Neural progenitor cell (in vitro differentiated cells): Measurements from ENCODE around the gene CCDC15. TPM values are rescaled to one million over a fixed set of nuclear protein-coding genes. Genes with fewer than 3 reads are reported as not detected.

Source experiments
- DNase-seq: peaks from one replicate; pipeline ENCODE4 v3.0.0-alpha.2; 2016; ENCODE audit warnings: low spot score
- H2AFZ ChIP-seq: fragments of 200-600 bp; sonication (generic); replicated peaks from 2 replicates; pipeline ENCODE4 v1.6.1; 2016; ENCODE audit warnings: antibody characterized with exemption
- H3F3A ChIP-seq: fragments of 200-600 bp; sonication (generic); 2 replicates; pipeline ENCODE4 v1.6.1; 2016; ENCODE audit warnings: antibody characterized with exemption, low read depth
- H3K27ac ChIP-seq: fragments of 200-600 bp; sonication (generic); 2 replicates; pipeline ENCODE4 v1.5.1; 2016; ENCODE audit warnings: mild to moderate bottlenecking
- H3K27me3 ChIP-seq: fragments of 200-600 bp; sonication (generic); 2 replicates; pipeline ENCODE4 v1.6.1; 2016; ENCODE audit warnings: mild to moderate bottlenecking, moderate library complexity
- H3K36me3 ChIP-seq: fragments of 200-600 bp; sonication (generic); 2 replicates; pipeline ENCODE4 v1.5.1; 2016
- H3K4me1 ChIP-seq: fragments of 200-600 bp; sonication (generic); 2 replicates; pipeline ENCODE4 v1.6.1; 2016; ENCODE audit warnings: mixed run types
- H3K4me2 ChIP-seq: fragments of 200-600 bp; sonication (generic); 2 replicates; pipeline ENCODE4 v1.6.1; 2016
- H3K4me3 ChIP-seq: fragments of 200-600 bp; sonication (generic); 2 replicates; pipeline ENCODE4 v1.5.1; 2016
- H3K79me2 ChIP-seq: fragments of 200-600 bp; sonication (generic); 2 replicates; pipeline ENCODE4 v1.6.1; 2016; ENCODE audit warnings: low read depth
- H3K9ac ChIP-seq: fragments of 200-600 bp; sonication (generic); 2 replicates; pipeline ENCODE4 v1.6.1; 2016
- H3K9me3 ChIP-seq: fragments of 200-600 bp; sonication (generic); 2 replicates; pipeline ENCODE4 v1.5.1; 2016; ENCODE audit warnings: low read depth
- H4K20me1 ChIP-seq: fragments of 200-600 bp; sonication (generic); 2 replicates; pipeline ENCODE4 v1.6.1; 2016; ENCODE audit warnings: low read depth
- H3K27ac Mint-ChIP-seq: 3 replicates; pipeline ENCODE4 v1.8.0; 2021; ENCODE audit warnings: mixed read lengths
- H3K27me3 Mint-ChIP-seq: 2 replicates; pipeline ENCODE4 v1.8.0; 2022; ENCODE audit warnings: low read depth, mild to moderate bottlenecking, inconsistent platforms, moderate library complexity, mixed read lengths; ENCODE audit not compliant: insufficient read depth
- H3K36me3 Mint-ChIP-seq: 3 replicates; pipeline ENCODE4 v1.8.0; 2021; ENCODE audit warnings: mixed read lengths
- H3K4me1 Mint-ChIP-seq: 3 replicates; pipeline ENCODE4 v1.8.0; 2021; ENCODE audit warnings: mixed read lengths
- H3K4me3 Mint-ChIP-seq: 3 replicates; pipeline ENCODE4 v1.8.0; 2021; ENCODE audit warnings: mild to moderate bottlenecking, moderate library complexity, mixed read lengths
- H3K9me3 Mint-ChIP-seq: 3 replicates; pipeline ENCODE4 v1.8.0; 2020; ENCODE audit warnings: mixed read lengths
- EZH2 ChIP-seq: fragments of 200-600 bp; sonication (generic); IDR thresholded peaks from 2 replicates; pipeline ENCODE4 v1.6.1; 2017; ENCODE audit warnings: antibody characterized with exemption, mild to moderate bottlenecking, moderate library complexity
- EZH2phosphoT487 ChIP-seq: fragments of 200-600 bp; sonication (generic); IDR thresholded peaks from 2 replicates; pipeline ENCODE4 v1.6.1; 2017; ENCODE audit warnings: antibody characterized with exemption
- total RNA-seq: library from RNA; depleted of rRNA; stranded (reverse); fragments of >200 nt; gene quantifications from 2 replicates; pipeline ENCODE4 v1.2.3, GENCODE V29; 2015; ENCODE audit warnings: low replicate concordance
- TF ChIP-seq, protein P1 (sequence below): fragments of 200-600 bp; sonication (generic); IDR thresholded peaks from 2 replicates; pipeline ENCODE4 v1.5.1; 2017; ENCODE audit warnings: antibody characterized with exemption, mild to moderate bottlenecking

CCDC15 gene
- total RNA-seq, 1 donor from 2014 or later, result 11.2 TPM

DNA sequence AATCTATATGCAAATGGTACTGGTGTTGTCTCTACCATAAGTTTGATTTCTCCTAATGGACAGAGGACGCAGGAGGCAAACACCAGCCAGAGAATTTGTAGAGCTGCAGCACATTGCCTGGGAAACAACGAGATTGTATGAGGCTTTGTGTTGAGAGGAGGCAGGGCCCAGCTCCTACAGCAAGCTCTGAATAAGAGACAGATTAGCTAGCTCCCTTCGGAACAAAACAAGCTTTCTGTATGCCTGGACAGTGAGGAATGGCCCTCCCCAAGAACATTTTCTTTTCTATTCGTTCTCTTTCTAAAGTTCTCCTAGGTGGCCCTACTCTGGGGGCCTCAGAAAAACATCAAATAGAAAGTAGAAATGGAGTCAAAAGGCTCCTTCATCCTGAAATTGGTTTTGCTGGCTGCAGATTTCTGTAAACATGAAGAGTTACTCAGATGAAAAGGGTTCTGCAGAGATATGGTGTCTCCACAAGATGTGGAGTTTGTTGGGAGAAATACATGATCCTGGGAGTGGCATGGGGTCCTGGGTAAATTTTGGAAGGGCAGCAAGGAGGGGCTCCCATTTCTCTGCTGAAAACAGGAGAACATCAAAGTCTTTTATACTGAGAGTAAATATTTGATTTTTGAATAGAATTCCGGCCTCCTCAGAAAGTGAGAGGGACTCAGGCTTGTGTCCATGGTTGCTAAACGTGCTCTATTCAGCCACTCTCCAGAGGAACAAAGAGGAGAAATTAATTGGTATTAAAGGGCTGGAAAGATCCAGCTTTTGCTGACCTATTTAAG lies 11.3 kb upstream of the CCDC15 start:
- H3K27ac Mint-ChIP-seq, result peak overlapping the region; percentile 94
- TF ChIP-seq EZH2 (no peak), EZH2phosphoT487 (no peak)
- TF ChIP-seq, protein P1, sequence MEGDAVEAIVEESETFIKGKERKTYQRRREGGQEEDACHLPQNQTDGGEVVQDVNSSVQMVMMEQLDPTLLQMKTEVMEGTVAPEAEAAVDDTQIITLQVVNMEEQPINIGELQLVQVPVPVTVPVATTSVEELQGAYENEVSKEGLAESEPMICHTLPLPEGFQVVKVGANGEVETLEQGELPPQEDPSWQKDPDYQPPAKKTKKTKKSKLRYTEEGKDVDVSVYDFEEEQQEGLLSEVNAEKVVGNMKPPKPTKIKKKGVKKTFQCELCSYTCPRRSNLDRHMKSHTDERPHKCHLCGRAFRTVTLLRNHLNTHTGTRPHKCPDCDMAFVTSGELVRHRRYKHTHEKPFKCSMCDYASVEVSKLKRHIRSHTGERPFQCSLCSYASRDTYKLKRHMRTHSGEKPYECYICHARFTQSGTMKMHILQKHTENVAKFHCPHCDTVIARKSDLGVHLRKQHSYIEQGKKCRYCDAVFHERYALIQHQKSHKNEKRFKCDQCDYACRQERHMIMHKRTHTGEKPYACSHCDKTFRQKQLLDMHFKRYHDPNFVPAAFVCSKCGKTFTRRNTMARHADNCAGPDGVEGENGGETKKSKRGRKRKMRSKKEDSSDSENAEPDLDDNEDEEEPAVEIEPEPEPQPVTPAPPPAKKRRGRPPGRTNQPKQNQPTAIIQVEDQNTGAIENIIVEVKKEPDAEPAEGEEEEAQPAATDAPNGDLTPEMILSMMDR, result no peak
- H3K9me3 ChIP-seq, result no peaks in the 10 kb centered on the region
- peak; percentile 70 for DNase-seq
- peaks cover 4% of the 10 kb centered on the region for H3K27me3 ChIP-seq
- H3K4me1 ChIP-seq, result peaks cover 38% of the 10 kb centered on the region
- H3K27me3 Mint-ChIP-seq, result no peaks in the 10 kb centered on the region
- H3F3A ChIP-seq, result peaks cover 16% of the 10 kb centered on the region
- H3K27ac ChIP-seq, result peak overlapping the region; percentile 82
- H3K79me2 ChIP-seq, result no peaks in the 10 kb centered on the region
- H3K36me3 Mint-ChIP-seq, result no peaks in the 10 kb centered on the region
- H3K36me3 ChIP-seq, result no peaks in the 10 kb centered on the region
- H3K4me3 ChIP-seq, result peak overlapping the region; percentile 10
- no peak overlapping the region for H3K9ac ChIP-seq
- H3K4me1 Mint-ChIP-seq, result peaks cover 25% of the 10 kb centered on the region
- H3K4me2 ChIP-seq, result peak overlapping the region; percentile 45
- H4K20me1 ChIP-seq, result no peaks in the 10 kb centered on the region
- H3K9me3 Mint-ChIP-seq, result peaks cover 2% of the 10 kb centered on the region
- peak overlapping the region; percentile 70 for H2AFZ ChIP-seq
- peak overlapping the region; percentile 7 for H3K4me3 Mint-ChIP-seq

DNA sequence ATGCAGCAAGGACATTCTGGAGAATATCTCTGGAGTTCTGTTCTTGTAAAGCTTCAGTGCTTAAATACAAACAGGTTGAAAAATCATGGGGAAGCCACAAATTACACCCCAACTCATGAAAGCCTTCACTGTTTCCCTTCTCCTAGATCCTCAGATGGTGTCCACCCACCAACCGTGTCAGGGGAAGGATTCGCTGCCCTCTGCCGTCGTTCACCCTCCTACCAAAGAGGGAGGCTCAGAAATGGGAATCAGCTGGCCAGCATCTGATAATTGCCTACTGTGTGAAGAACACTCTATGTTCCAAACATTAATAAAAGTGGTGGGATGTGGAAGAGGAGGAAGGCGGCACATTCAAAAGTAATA lies 10.8 kb upstream of the CCDC15 start:
- Mint-ChIP-seq H3K27ac (peak overlapping the region; percentile 72), H3K4me3 (no peak overlapping the region), H3K27me3 (no peaks in the 10 kb centered on the region), H3K4me1 (peaks cover 22% of the 10 kb centered on the region), H3K36me3 (no peaks in the 10 kb centered on the region), H3K9me3 (peaks cover 3% of the 10 kb centered on the region)
- H3K9me3 ChIP-seq, result no peaks in the 10 kb centered on the region
- no peak overlapping the region for H3K9ac ChIP-seq
- no peak for DNase-seq
- peaks cover 38% of the 10 kb centered on the region for H3K4me1 ChIP-seq
- no peaks in the 10 kb centered on the region for H3K27me3 ChIP-seq
- H3K36me3 ChIP-seq, result no peaks in the 10 kb centered on the region
- H3K27ac ChIP-seq, result peak overlapping the region; percentile 82
- peaks cover 16% of the 10 kb centered on the region for H3F3A ChIP-seq
- no peaks in the 10 kb centered on the region for H4K20me1 ChIP-seq
- peak overlapping the region; percentile 45 for H3K4me2 ChIP-seq
- H3K79me2 ChIP-seq, result no peaks in the 10 kb centered on the region
- no peak for TF ChIP-seq EZH2phosphoT487
- TF ChIP-seq, protein P1, result no peak
- TF ChIP-seq EZH2, result no peak
- H2AFZ ChIP-seq, result peak overlapping the region; percentile 70
- H3K4me3 ChIP-seq, result no peak overlapping the region

DNA sequence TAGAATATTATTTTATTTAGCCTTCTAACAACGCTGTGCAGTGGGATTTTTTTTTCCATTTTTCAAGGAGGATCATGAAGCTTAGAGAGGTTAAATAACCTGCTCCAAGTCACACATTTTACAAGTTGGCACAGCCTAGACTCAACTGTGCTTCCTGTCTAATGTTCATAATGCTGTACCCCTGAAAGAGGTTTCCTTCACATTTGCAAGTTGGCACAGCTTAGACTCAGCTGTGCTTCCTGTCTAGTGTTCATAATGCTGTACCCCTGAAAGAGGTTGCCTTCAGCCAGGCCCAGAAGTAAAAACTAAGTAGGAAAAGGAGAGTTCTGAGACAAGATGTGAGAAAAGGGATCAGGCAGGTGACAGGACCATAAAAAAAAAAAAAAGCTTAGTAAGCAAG lies 10.3 kb upstream of the CCDC15 start:
- Histone ChIP-seq H3K9ac (no peak overlapping the region), H3K9me3 (no peaks in the 10 kb centered on the region), H3K4me3 (no peak overlapping the region), H3F3A (peaks cover 16% of the 10 kb centered on the region), H3K27me3 (no peaks in the 10 kb centered on the region), H3K4me2 (no peak overlapping the region), H3K4me1 (peaks cover 34% of the 10 kb centered on the region), H3K36me3 (no peaks in the 10 kb centered on the region), H4K20me1 (no peaks in the 10 kb centered on the region), H3K27ac (no peak overlapping the region), H3K79me2 (no peaks in the 10 kb centered on the region), H2AFZ (no peak overlapping the region)
- TF ChIP-seq EZH2phosphoT487, result no peak
- TF ChIP-seq EZH2, result no peak
- TF ChIP-seq, protein P1, result no peak
- Mint-ChIP-seq H3K27me3 (no peaks in the 10 kb centered on the region), H3K9me3 (peaks cover 7% of the 10 kb centered on the region), H3K36me3 (no peaks in the 10 kb centered on the region), H3K4me3 (no peak overlapping the region), H3K4me1 (peaks cover 19% of the 10 kb centered on the region), H3K27ac (no peak overlapping the region)
- no peak for DNase-seq
